Nephron (organoid): ENCODE measurements around the gene C2CD4B.

Experiments
- H3K27ac Mint-ChIP-seq, 3 experiments: 2 replicates each; pipeline ENCODE4 v1.8.0; 2020; ENCODE audit warnings: mixed read lengths in 3 of 3, mild to moderate bottlenecking in 2 of 3, moderate library complexity in 1 of 3
- H3K27me3 Mint-ChIP-seq: 2 replicates; pipeline ENCODE4 v1.8.0; 2021; ENCODE audit warnings: low read depth, mild to moderate bottlenecking, moderate library complexity, mixed read lengths
- H3K36me3 Mint-ChIP-seq: 2 replicates; pipeline ENCODE4 v1.8.0; 2020; ENCODE audit warnings: low read depth, mixed read lengths
- H3K4me1 Mint-ChIP-seq: 2 replicates; pipeline ENCODE4 v1.8.0; 2020; ENCODE audit warnings: mixed read lengths
- H3K4me3 Mint-ChIP-seq, 3 experiments: 2 replicates each; pipeline ENCODE4 v1.8.0; 2020; ENCODE audit warnings: mild to moderate bottlenecking in 3 of 3, mixed read lengths in 3 of 3, moderate library complexity in 2 of 3
- H3K9me3 Mint-ChIP-seq: 2 replicates; pipeline ENCODE4 v1.8.0; 2020; ENCODE audit warnings: mixed read lengths
- TF ChIP-seq, protein P1 (sequence below), 3 experiments: fragments of 200-600 bp; sonication (generic); IDR thresholded peaks; one replicate each; pipeline ENCODE4 v1.5.0; 2021; ENCODE audit warnings: antibody characterized with exemption in 3 of 3; ENCODE audit not compliant: unreplicated experiment in 3 of 3

The C2CD4B gene

GRCh38 chr15:62121273-62122015, 43.6 kb downstream of the C2CD4B start:
- Mint-ChIP-seq H3K4me3 (no peak overlapping the region), H3K27ac (no peak overlapping the region), H3K4me1 (peaks cover 23% of the 10 kb centered on the region), H3K9me3 (peaks cover 5% of the 10 kb centered on the region), H3K27me3 (peaks cover 1% of the 10 kb centered on the region), H3K36me3 (no peaks in the 10 kb centered on the region)
- TF ChIP-seq, protein P1, sequence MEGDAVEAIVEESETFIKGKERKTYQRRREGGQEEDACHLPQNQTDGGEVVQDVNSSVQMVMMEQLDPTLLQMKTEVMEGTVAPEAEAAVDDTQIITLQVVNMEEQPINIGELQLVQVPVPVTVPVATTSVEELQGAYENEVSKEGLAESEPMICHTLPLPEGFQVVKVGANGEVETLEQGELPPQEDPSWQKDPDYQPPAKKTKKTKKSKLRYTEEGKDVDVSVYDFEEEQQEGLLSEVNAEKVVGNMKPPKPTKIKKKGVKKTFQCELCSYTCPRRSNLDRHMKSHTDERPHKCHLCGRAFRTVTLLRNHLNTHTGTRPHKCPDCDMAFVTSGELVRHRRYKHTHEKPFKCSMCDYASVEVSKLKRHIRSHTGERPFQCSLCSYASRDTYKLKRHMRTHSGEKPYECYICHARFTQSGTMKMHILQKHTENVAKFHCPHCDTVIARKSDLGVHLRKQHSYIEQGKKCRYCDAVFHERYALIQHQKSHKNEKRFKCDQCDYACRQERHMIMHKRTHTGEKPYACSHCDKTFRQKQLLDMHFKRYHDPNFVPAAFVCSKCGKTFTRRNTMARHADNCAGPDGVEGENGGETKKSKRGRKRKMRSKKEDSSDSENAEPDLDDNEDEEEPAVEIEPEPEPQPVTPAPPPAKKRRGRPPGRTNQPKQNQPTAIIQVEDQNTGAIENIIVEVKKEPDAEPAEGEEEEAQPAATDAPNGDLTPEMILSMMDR (IDR thresholded peaks at IDR 0.05; ENCODE audit: unreplicated experiment in 3 of 3) = no peak

DNA sequence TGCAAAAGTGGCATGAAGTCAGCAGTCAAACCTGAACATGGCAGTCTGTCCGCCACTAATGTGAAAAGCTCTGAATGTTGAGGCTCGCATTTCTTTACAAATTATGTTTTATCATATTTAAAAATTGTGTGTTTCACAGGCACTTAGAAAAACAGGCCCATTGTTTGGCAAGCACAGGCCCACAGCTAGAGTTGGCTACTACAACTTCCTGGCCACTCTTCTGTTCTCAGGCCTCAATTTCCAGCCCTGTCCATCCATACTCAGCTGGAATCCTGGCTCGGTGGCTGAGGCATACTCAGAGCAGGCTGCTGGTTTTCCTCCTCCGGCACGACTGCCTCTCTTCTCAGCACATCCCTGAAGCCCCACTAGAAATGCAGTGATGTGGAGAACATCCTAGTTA, 44.3 kb downstream of the C2CD4B start:
- peaks cover 23% of the 10 kb centered on the region for H3K4me1 Mint-ChIP-seq
- no peak overlapping the region for H3K27ac Mint-ChIP-seq
- H3K36me3 Mint-ChIP-seq = no peaks in the 10 kb centered on the region
- TF ChIP-seq, protein P1 (IDR thresholded peaks at IDR 0.05; ENCODE audit: unreplicated experiment in 3 of 3) = no peak
- H3K27me3 Mint-ChIP-seq = peaks cover 3% of the 10 kb centered on the region
- no peak overlapping the region for H3K4me3 Mint-ChIP-seq
- no peaks in the 10 kb centered on the region for H3K9me3 Mint-ChIP-seq

DNA sequence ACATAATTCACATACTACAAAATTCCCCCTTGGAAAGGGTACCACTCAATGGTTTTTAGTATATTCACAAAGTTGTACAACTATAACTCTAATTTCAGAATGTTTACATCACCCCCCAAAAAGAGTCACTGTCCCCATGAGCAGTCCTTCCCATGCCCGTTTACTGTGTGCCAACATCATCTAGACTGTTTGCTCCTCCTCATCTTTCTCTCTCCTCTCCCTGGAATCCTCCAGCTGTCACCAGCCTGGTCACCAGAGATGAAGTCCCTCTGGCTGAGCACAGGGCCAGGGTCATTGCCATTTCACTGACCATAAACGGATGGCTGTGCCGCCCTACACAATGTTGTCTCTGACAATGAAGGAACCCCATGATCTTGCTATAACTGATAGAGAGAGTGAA, 45.2 kb downstream of the C2CD4B start:
- TF ChIP-seq, protein P1 (IDR thresholded peaks at IDR 0.05; ENCODE audit: unreplicated experiment in 3 of 3) = no peak
- Mint-ChIP-seq H3K27me3 (peaks cover 3% of the 10 kb centered on the region), H3K27ac (no peak overlapping the region), H3K4me1 (peaks cover 19% of the 10 kb centered on the region), H3K36me3 (no peaks in the 10 kb centered on the region), H3K4me3 (no peak overlapping the region), H3K9me3 (no peaks in the 10 kb centered on the region)

GRCh38 chr15:62119227-62119864, 45.7 kb downstream of the C2CD4B start:
- TF ChIP-seq, protein P1 (IDR thresholded peaks at IDR 0.05; ENCODE audit: unreplicated experiment in 3 of 3) = no peak
- peak overlapping the region in 2 of 3 experiments; percentile 22 to 54 for H3K27ac Mint-ChIP-seq
- H3K4me1 Mint-ChIP-seq = peaks cover 19% of the 10 kb centered on the region
- peaks cover 3% of the 10 kb centered on the region for H3K27me3 Mint-ChIP-seq
- no peaks in the 10 kb centered on the region for H3K9me3 Mint-ChIP-seq
- H3K36me3 Mint-ChIP-seq = no peaks in the 10 kb centered on the region
- H3K4me3 Mint-ChIP-seq = no peak overlapping the region

GRCh38 chr15:62118520-62119226, 46.4 kb downstream of the C2CD4B start:
- H3K27ac Mint-ChIP-seq = peak overlapping the region in 1 of 3 experiments; percentile 22
- no peaks in the 10 kb centered on the region for H3K36me3 Mint-ChIP-seq
- TF ChIP-seq, protein P1 (IDR thresholded peaks at IDR 0.05; ENCODE audit: unreplicated experiment in 3 of 3) = no peak
- H3K4me1 Mint-ChIP-seq = peaks cover 19% of the 10 kb centered on the region
- no peaks in the 10 kb centered on the region for H3K9me3 Mint-ChIP-seq
- H3K4me3 Mint-ChIP-seq = no peak overlapping the region
- peaks cover 3% of the 10 kb centered on the region for H3K27me3 Mint-ChIP-seq
